ENCODE results near the gene CHST11.
"Not testable (repeated sequence)": the region's sequence is repeated elsewhere in the genome, so short reads cannot be mapped to it uniquely, and the experiment has no call there.

CHST11 gene

DNA sequence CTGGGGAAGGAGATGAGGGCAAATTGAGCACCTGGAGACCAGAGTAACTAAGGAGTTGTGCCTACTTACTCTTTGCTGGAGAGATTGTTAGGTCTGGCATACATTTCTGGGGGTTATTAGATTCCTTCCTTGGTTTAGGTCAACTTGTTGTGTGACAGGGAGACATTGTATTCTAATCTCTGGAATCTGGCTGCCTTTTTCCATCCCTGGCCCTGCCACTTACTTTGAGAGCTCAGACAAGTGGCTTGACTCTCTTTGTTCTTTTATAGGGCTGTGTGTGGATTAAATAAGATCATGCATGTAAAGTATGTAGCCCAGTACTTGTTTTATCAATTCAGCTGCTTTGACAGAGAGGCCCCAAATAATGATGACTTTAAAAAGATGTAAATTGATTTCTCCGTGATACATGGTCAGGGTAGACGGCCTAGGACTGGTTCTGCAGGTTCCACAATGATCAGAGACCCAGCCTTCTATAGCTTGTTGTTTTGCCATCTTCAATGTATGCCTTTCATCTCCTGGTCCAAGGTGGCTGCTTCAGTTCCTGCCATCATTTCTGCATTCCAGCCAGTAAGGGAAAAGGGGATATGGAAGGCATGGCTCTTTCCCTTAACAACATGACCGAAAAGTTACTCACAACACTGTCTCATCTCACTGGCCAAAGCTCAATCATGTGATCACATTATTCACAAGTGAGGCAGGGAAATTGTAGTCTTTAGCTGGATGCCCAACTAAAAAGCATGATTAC is 72.6 kb downstream of the CHST11 start:
- DNase-seq (ENCODE audit: low read depth), result no peak

DNA sequence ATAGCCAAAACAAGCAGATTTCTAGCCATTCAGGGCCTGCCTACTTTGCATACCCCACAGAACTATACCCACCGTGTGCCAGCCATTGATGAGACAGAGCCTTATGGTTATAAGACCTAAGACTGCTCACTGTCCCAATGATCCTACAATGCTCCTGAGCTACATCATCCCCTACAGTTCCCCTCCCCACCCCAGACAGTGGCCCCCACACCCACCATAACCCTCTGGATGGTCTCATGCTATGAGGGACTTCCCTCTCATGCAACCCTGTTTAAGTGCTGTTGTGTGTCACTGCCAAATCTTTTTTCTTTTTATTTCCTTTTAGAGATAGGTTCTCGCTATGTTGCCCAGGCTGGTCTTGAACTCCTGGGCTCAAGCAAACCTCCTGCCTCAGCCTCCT is 75.9 kb downstream of the CHST11 start:
- DNase-seq (ENCODE audit: low read depth), result no peak

DNA sequence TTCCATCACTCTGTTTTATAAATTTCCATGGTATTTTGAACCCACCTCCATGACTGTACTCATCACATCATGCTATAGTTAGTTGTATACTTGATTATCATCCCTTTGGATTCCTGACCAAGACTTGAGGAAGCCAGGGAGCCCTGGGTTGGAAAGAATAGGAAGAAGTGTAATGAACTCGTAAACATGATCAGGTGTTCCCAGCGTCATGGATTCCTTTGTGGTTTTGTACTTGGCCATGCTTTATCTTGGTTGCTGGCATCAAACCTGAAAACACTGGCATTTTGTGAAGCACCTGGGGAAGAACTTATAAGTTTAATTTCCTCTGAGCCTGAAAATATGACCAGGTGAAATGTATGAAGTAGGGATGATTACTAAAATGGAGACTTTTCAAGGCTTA is 76.4 kb downstream of the CHST11 start:
- DNase-seq (ENCODE audit: low read depth), result no peak

DNA sequence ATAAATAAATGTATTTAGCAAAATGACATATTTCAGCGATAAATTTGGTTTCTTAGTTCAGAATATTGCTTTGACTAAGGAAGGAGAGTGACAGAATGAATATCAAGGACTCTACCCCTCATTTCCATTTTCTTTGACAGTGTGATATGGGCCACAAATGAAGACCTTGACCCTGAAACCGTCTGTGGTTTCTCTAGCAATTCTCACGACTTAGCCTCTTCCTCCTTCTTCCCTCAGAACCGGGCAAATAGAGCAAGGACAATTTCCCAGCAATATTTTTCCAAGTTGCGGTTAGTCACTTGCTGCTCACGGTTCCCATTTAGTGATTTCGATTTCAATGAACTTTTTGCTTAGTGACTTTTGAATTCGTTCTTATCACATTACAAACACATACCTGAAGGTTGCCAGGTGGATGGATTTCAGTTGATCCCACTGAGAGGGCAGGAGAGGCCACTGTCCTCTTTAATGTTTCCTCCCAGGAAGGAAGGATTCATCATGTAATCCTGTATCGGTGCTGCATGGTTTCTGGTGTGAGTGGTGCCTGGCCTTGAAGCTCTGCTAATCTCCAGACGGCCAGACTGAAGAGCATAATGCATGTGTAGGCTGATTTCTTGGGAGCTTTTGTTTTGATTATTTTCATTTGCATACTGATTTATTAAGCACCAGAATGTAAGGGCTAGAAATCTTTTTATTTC is 77.6 kb downstream of the CHST11 start:
- no peak for DNase-seq (ENCODE audit: low read depth)

DNA sequence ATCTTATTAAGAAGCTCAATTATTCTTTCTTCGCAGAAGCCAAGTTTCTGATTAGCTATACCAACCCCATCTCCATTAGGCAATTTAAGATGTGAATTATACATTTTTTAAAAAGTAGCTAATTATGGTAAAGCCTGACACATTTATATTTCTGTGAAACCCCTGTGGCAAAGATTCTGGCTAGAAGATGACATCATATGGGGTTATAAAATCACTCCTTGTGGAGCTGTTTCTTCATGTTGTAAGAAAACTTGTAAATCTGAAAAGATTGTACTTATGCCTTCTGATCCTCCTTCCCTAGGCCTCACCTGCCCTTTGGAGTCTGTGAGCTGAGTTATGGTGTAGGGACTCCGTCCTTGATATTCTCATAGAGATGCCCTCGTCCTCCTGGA is 78.1 kb downstream of the CHST11 start:
- no peak for DNase-seq (ENCODE audit: low read depth)

DNA sequence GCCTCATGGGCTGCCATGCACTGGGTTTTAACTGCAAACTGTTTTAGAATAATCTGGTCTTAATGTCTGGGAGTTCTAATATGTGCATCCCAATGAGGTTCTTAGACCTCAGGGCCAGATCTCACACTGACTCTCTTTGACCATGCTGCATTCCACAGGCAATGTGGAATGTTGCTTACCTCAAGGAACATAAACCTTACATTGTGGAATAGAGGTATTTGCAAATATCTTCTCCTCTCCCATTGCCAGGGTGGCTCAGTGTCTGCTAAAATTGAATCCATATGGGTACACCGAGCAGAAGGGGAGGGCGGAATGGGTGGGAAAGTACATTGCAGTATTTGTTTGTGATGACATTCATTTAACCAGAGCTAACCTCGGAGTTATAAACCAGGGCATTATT is 78.6 kb downstream of the CHST11 start:
- no peak for DNase-seq (ENCODE audit: low read depth)

DNA sequence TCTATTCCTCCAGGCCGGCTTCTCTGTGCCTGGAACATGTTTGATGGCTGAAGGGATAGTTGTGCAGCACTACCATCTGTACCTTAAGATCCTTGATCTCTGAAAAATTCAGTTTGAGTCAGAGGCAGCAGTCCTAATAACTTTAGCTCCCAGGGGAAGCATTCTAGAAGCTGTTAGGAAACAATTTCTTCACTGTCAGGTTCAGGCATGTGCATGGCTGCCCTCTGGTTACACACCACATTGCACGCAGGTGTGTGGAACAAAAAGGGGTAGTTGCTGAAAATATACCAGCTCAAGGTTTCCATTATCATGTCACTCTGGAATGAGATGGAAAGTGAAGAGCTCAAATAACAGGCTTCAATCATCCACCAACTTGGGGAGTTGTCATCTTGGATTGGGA is 80.1 kb downstream of the CHST11 start:
- DNase-seq (ENCODE audit: low read depth), result no peak

DNA sequence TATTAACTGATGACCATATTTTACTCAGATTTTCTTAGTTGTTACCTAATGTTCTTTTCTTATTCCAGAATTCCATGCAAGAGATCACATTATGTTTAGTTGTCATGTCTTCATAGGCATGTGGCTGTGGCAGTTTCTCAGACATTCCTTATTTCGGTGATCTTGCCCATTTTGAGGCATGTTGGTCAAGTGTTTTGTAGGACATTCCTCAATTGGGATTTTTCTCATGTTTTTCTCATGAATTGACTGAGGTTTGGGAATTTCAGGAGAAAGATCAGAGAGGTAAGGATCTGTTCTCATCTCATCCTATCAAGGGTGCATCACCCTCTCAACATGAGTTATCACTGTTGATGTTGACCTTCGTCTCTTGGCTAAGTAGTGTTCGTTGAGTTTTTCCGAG is 81.3 kb downstream of the CHST11 start:
- DNase-seq (ENCODE audit: low read depth), result no peak

DNA sequence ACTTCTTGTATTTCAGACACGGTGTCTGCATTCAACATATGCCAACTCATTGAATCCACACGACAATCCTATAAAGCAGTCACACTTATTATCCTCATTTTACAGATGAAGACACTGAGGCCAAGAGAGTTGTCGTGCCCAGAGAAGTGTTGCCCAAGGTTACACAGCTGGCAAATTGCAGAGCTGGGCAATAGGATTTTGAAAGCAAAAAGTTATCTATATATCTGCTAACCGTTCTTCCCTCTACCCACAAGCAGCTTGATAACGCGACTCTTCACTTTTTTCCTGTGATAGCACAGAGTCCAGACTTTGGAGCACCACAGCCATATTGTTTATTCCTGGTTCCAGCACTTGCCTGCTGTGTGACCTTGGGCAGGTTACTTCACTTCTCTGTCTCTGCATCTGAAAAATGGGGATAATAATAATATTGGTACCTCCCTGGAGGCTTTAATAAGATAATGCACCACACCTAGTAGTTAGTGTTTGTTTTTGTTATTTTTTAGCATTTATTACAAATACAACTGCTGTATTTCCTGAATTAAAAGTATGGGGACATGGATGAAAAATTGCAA is 82.2 kb downstream of the CHST11 start:
- DNase-seq (ENCODE audit: low read depth), result no peak

DNA sequence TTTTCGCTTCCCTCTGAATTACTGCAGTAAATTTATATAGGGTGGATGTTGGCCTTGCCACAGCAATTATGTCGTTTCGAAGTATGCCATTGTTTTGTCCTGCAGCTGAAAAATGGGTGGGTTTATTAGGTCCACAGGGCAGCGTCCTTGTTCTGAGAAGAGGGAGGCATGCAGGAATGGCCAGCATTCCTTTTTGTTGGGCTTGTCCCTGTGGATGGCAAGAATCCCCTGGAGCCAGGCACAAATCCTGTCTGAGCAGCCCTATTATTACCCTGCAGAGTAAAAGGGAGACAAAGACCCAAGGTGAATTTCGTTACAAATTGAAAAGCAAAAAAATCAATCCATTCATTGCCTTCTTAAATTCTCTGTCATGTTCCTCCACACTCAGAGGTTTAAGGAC is 88.1 kb downstream of the CHST11 start:
- DNase-seq (ENCODE audit: low read depth), result no peak

DNA sequence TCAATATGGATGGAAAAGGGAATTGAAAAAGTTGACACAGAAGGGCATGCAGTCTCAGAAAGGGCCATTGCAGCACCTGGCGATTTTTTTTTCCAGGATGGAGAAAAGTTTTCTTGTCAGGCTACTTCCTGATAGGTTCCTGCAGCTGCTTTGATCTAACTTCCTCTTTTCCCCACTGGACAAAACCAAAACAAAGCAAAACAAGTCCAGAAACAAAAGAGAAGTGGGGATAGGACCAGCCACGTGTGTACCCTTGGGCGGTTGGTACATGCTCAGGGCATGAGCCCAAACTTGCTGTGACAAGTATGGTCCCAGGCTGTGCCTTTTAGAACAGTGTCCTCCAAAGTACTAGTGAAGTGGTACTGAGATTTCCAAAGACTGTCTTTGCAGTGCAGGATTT is 89.8 kb downstream of the CHST11 start:
- DNase-seq (ENCODE audit: low read depth), result no peak

DNA sequence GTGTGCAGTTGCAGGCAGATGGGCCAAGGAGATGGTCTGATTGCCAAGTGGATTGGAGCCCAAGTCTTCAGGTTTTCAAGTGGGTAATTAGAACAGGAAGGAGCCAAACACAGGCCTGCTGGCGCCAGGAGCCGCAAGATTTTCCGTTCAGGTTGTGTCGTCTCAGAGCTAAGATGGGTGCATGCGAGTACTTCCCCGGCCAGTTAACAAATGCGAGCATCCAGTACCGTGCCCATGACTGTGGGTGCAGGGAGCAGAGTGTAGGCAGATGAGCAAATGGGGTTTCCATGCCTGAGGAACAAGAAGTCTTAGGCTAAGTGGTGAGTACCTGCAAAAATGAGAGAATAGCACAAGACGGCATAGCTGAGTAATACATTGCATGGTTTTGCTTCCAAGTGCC is 90.5 kb downstream of the CHST11 start:
- DNase-seq (ENCODE audit: low read depth), result no peak

DNA sequence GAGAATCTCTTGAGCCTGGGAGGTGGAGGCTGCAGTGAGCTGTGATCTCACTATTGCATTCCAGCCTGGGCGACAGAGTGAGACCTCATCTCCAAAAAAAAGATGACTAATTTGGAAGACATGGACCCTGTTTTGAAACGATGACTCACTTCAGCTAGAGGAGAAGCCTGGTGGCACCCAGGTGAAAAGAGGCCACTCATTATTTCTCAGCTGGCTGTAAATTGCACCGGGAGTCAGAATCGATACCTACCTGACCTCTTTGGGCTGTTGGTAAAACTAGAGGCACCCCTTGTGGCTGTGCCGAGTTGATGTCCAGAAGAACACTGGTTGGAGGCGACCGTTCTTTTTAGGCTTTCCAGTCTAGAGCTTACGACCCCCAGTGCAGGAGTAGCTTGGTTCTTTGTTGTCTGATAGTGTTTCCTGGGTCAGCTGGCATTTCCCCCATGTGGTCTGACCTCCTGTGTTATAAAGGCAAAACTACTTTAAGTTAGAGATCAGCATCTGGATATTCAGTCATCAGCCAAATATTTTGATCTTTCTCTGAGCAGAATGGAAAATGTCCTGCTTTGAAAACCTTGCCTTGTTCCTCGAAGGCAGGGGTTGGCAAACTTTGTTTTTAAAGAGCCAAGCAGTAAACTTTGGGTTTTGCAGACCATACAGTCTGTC is 93.2 kb downstream of the CHST11 start:
- no peak for DNase-seq (ENCODE audit: low read depth)

DNA sequence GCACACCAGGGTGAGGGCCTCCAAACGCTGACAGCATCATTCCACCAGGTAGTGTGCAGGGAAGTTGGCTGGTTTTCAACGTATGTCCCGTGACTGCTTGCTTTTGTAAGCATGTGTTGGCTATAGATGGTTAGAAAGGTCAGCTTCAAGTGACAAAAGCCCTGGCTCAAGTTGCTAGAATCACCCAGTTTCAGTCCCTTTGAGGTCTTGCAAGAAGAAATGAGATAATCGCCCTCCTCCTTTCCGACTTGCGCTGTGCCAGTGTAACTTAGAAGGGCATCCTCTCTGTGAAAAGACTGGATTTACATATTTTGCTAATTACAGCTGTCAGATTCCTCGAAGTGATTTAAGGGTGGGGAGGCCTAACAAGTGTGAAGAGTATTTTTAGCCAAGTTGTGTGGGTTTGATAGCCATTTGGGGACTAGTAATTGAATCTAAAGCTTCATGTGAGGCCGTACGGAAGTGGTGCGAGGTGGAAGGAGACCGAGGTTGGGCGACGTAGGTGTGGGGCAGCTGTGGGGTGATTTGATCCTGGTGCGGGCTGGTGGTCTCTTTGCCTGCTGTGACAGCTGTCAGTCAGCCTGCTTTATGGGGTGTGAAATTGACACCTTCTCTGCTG is 94.7 kb downstream of the CHST11 start:
- no peak for DNase-seq (ENCODE audit: low read depth)

DNA sequence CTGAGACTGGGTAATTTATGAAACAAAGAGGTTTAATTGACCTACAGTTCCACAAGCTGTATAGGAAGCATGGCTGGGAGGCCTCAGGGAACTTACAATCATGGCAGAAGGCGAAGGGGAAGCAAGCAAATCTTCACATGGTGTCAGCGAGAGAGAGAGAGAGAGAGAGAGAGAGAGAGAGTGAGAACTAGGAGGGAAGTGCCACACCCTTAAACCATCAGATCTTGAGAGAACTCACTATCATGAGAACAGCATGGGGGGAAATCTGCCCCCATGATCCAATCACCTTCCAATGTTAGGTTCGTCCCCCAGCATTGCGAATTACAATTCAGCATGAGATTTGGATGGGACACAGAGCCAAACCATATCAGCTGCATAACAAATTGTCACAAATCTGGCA is 96.7 kb downstream of the CHST11 start:
- no peak for DNase-seq (ENCODE audit: low read depth)

DNA sequence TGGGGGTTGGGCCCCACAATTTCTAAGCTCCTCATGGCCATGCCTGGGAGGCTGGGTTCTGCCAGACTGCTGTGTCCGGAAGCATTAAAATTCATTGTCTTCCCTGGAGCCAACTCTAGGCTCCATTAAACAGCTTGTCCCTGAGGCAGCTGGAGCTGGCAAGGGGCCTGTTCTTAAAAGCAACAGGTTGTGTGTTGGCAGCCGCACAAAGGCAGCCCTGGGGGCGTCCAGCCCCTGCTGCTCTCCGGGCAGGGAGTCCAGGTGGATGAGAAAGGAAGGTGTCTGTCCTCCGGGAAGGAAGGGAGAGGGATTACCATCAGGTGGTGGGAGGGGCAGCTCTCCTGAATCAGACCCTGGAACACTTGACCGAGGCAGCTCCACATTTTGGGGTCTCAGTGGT is 98.9 kb downstream of the CHST11 start:
- no peak for DNase-seq (ENCODE audit: low read depth)

DNA sequence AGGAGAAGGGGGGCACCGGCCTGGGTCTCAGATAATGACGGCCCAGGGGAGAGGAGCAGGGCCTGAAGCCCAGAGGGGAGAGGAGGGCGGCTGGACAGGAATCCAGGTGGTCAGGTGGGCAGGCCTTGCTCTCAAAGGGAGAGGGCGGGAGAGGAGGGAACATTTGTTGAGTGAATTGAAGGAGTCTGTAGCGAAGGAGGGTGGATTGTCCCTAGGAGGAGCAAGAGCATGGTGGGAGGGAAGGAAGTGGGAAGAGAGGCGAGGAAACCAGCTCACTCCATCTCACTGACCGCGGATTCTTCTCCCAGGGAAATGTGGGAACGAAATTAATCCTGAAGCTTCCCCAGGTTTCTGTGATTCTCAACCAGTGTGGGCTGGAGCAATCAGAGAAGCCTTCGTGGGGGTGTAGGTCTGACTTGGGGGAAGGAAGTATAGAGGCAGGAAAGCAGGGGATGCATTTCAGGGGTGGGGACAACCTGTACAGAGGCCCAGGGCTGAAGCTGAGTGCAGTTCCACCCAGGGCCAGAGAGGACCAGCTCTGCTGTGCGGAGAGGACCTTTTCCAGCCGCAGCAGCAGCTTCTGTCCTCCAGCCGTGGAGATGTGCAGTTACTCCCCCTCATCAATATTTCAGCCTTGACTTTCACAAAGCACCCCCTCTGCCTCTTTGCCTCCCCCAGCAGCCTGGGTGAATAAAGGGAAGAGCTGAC is 100.9 kb downstream of the CHST11 start:
- DNase-seq (ENCODE audit: low read depth), result no peak

DNA sequence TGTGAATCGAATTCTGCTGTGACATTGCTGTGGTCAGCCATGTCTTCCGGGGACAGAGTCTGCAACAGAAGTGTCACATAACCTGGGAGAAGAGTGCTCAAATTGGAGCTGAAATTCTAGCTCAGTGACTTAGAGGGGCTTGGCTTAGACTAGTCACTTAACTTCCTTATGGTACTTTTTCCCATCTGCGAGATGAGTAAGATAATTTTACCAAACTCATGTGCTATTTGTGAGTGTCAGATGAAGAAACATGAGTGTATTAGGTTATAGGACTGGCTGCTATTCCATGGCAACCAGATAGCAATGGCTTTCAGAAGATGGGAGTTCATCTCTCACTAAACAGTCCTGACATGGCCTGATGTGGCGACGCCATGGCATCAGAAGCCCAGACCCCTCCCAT is 104.1 kb downstream of the CHST11 start:
- no peak for DNase-seq (ENCODE audit: low read depth)

DNA sequence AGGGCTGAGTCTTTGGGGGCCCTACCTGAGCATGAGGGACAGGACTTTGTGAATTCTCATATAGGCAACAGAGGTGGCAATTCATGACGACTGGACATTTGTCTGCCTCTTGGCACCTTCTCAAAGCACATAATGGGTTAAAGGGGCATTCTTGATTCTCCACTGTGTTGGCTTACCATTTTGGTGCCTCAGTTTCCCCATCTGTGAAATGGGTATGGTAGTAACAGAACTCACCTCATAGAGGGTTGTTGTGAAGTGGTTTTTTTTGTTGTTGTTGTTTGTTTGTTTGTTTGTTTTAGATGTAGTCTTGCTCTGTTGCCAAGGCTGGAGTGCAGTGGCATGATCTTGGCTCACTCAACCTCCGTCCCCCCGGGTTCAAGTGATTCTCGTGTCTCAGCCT is 106.0 kb downstream of the CHST11 start:
- DNase-seq (ENCODE audit: low read depth), result no peak

DNA sequence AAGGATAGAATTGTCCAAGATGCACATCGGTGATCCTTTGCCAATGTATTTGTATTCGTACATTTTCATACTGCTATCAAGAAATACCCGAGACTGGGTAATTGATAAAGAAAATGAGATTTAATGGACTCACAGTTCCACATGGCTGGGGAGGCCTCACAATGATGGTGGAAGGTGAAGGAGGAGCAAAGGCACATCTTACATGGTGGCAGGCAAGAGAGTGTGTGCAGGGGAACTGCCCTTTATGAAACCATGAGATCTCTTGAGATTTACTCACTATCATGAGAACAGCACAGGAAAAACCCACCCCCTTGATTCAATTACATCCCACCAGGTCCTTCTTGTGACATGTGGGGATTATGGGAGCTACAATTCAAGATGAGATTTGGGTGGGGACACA is 107.9 kb downstream of the CHST11 start:
- not testable (repeated sequence) for DNase-seq (ENCODE audit: low read depth)

DNA sequence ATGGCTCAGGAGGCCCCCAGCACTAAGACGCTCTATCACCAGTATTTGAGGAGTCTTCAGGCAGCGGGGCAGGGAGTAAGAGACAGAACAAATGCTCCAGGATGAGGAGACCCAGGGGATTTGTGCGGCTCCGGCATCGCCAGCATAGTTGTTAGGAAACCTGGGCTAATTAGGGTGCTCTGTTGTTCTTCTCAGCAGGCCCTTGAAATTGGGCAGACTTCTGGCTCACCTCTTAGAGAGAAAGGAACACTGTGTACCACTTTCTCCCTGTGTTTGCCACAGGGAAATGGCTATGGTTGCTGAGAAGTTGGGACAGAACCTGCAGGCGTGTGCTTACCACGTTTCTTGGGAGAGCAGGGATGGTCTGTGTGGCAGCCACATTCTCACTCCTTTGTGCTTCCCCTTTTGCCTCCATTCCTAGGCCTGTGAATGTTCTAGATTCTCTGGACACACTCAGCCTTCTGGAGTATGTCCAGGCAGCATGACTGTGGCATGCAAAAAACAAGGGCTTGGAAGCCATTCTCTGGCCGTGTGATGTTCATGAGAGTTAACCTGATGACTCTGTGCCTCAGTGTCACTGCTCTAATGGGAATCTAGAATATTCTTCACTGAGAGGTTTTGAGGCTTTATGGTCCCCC is 109.0 kb downstream of the CHST11 start:
- no peak for DNase-seq (ENCODE audit: low read depth)
